Activated naive CD4-positive, alpha-beta T cell treated with anti-CD3 and anti-CD28 coated beads for 36 hours (primary cell): Measurements from ENCODE around the gene MYH9. TPM values are rescaled to one million over a fixed set of nuclear protein-coding genes. Genes with fewer than 3 reads are reported as not detected.

Experiments
- CTCF ChIA-PET: fragments of 350-600 bp; sonication (Branson Sonifier 250); formaldehyde crosslinking; loops from one replicate; lab custom pipeline; 2021; ENCODE audit warnings: antibody characterized with exemption; lab: Charles Lee
- DNase-seq: peaks from one replicate; pipeline ENCODE4 v3.0.0-alpha.2; 2020
- H3K27ac Mint-ChIP-seq: one replicate; pipeline ENCODE4 v1.8.0; 2021; ENCODE audit warnings: mild to moderate bottlenecking, mixed read lengths
- H3K27me3 Mint-ChIP-seq: one replicate; pipeline ENCODE4 v1.8.0; 2021; ENCODE audit warnings: low read depth, mixed read lengths
- H3K36me3 Mint-ChIP-seq: one replicate; pipeline ENCODE4 v1.8.0; 2021; ENCODE audit warnings: low read depth, mixed read lengths
- H3K4me1 Mint-ChIP-seq: one replicate; pipeline ENCODE4 v1.8.0; 2021; ENCODE audit warnings: low read depth, mixed read lengths
- H3K4me3 Mint-ChIP-seq: one replicate; pipeline ENCODE4 v1.8.0; 2021; ENCODE audit warnings: mild to moderate bottlenecking, moderate library complexity, mixed read lengths
- H3K9me3 Mint-ChIP-seq: one replicate; pipeline ENCODE4 v1.8.0; 2021; ENCODE audit warnings: mixed read lengths
- intact Hi-C: fragments of 100-400 bp; cut with micrococcal nuclease; formaldehyde crosslinking; loops from one replicate; pipeline ENCODE4 v1.15.1; 2023
- total RNA-seq, 2 experiments: library from RNA; stranded (reverse); gene quantifications; one replicate each; pipeline ENCODE4 v1.2.3, GENCODE V29; 2021

MYH9 gene
- total RNA-seq, 2 experiments from 2014 or later, result 574 to 625 TPM

DNA sequence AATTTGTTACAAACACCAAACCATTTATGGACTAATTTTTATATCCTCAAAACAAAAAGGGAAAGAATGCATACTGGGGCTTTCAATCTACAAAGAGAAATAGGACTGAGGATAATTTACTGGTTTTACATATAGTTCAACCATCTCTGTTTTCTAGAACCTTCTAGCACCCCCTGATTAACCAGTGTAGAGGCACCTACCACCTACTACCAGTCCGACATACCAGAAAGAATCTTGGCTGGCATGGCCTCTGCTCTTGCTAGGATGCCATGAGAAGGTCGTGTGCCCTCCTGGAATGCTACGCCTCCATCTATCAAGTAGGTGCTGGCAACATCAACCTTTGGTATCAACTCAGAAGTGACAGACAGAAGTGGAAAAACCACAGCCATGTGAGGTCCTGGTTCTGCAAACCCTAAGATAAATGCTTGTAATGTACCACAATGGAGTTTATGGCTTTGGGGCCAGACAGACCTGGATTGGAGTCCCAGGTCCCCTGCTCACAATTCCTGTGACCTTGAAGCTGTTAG lies 28.2 kb downstream of the MYH9 start:
- intact Hi-C loops, result no loop called here
- no peak for DNase-seq
- H3K27me3 Mint-ChIP-seq, result no peaks in the 10 kb centered on the region
- peaks cover 41% of the 10 kb centered on the region for H3K36me3 Mint-ChIP-seq
- peaks cover 99% of the 10 kb centered on the region for H3K4me1 Mint-ChIP-seq
- CTCF ChIA-PET, result interaction anchor here (1.0 to 1.9 kb wide), 3 partner anchors 28 to 95 kb away, joined by 4 to 8 read pairs (median 4); no protein-coding TSS in a partner anchor
- no peaks in the 10 kb centered on the region for H3K9me3 Mint-ChIP-seq
- peak overlapping the region; percentile 7 for H3K4me3 Mint-ChIP-seq
- peak overlapping the region; percentile 96 for H3K27ac Mint-ChIP-seq

DNA sequence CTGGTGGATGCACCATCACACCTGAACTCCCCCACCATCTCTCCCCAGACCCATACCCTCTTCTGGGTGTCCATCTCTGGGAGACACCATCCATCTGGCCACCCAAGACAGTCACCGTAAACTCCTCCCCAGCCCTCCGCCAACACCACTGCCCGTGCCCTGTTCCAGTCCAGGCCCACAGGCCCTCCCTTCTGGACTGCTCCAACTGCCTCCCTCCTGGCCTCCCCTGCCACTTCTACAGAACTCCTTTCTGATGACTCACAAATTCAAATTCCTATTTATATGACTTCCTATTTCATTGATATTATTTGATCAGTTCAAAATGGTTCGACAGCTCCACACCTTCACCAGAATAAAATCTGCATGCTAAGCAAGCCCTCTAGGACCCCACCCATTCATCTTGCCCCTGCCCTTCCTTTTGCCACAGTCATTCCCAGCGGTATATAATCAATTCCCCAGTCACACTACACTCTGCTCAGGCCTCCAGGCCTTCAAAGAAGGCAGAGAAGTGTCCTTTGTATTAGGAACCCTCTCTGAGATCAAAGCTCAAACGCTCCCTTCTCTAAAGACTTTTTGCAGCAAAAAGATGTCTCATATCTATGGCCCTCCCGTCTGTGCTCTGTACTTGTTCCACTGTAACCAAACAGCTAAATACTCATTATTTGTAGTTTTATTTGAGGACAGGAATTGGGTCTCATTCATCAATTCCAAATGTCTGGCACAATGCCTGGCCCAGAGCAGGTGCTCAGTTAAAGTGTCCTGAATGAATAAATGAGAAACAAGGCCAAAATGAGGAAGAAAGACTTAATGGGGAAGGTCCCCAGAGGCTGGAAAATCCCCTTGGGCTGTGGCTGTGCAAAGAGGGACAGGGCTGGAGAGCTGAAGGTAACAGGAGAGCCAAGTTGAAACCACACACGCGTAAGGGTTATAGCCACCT lies 29.0 kb downstream of the MYH9 start:
- intact Hi-C loops, result no loop called here
- Mint-ChIP-seq H3K27me3 (no peaks in the 10 kb centered on the region), H3K36me3 (peaks cover 39% of the 10 kb centered on the region), H3K4me1 (peaks cover 98% of the 10 kb centered on the region), H3K9me3 (no peaks in the 10 kb centered on the region), H3K27ac (peak overlapping the region; percentile 96), H3K4me3 (peak overlapping the region; percentile 32)
- peak; percentile 57 for DNase-seq
- CTCF ChIA-PET, result interaction anchor here (0.5 to 1.9 kb wide), 5 partner anchors 18 to 96 kb away, joined by 3 to 8 read pairs (median 4); no protein-coding TSS in a partner anchor

DNA sequence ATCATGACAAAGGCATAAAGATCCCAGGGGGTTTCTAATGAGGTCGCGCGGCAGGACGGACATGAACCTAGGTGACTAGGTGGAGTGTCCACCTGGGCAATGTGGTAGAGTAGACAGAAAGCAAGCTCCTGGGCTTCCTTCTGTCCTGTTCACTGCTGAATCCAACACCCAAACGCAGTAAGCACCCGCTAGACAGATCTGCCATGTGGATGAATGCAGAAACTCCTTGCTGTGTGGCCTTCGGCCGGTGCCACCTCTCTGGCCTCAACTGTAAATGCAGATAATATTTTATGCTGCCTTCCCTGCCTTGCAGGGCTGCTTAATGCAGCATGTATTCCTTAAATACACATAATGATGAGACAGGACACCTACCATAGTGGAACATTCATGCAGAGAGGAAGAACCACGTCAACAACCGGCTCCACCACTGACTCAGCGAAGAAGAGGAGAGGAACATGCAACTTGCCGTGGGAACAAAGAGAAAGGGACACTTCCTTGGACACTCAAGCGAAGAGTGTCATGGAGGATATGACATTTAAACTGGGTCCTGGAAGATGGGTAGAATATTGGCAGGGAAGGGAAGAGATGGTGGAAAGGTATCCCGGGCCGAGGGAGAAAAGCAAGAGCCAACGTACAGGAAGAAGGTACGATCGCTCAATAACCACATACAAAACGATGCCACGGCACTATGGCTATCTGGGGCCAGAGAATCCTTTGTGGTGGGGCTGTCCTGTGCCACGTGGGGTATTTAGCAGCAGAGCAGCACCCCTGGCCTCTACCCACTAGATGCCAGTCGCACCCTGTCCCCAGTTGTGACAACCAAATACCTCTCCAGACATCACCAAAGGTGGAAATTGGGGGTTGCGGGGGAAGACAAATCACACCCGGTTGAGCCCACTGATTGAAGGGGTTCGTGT lies 30.8 kb downstream of the MYH9 start:
- CTCF ChIA-PET, result interaction anchor here (1.0 to 1.4 kb wide), 6 partner anchors 8 to 114 kb away, joined by 3 to 7 read pairs (median 3); partner anchors contain the start of gene MYH9
- no peaks in the 10 kb centered on the region for H3K27me3 Mint-ChIP-seq
- peak; percentile 78 for DNase-seq
- H3K4me3 Mint-ChIP-seq, result peak overlapping the region; percentile 73
- peak overlapping the region; percentile 96 for H3K27ac Mint-ChIP-seq
- H3K9me3 Mint-ChIP-seq, result no peaks in the 10 kb centered on the region
- intact Hi-C loops, result loop anchor here (1.0 kb wide), 5 partner anchors 8 to 172 kb away; partner anchors contain the start of gene EIF3D
- peaks cover 38% of the 10 kb centered on the region for H3K36me3 Mint-ChIP-seq
- H3K4me1 Mint-ChIP-seq, result peaks cover 98% of the 10 kb centered on the region

DNA sequence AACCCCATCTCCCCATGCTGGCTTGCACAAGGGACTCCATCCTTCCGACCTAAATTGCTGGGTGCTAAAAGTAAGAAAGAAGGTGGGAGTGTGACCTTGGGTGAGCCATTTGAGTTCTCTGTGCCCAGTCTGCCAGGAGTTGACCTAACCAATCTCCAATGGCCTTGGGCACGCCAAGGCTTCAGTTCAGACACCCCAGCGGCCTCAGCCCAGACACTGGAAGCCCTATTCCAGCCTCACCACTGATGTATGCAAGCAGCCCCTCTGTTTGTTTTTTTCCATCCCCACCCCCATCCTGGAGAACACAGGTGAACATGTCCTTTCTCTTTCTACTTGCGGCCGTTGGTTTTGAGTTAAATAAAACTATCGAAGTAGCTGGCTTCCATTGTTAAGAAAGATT lies 31.9 kb downstream of the MYH9 start:
- DNase-seq, result no peak
- peak overlapping the region; percentile 43 for H3K4me3 Mint-ChIP-seq
- CTCF ChIA-PET, result interaction anchor here (0.9 to 1.4 kb wide), 7 partner anchors 9 to 131 kb away, joined by 3 to 7 read pairs (median 3); partner anchors contain the start of gene MYH9
- no peaks in the 10 kb centered on the region for H3K9me3 Mint-ChIP-seq
- peaks cover 98% of the 10 kb centered on the region for H3K4me1 Mint-ChIP-seq
- peak overlapping the region; percentile 96 for H3K27ac Mint-ChIP-seq
- no peaks in the 10 kb centered on the region for H3K27me3 Mint-ChIP-seq
- peaks cover 40% of the 10 kb centered on the region for H3K36me3 Mint-ChIP-seq
- intact Hi-C loops, result no loop called here

DNA sequence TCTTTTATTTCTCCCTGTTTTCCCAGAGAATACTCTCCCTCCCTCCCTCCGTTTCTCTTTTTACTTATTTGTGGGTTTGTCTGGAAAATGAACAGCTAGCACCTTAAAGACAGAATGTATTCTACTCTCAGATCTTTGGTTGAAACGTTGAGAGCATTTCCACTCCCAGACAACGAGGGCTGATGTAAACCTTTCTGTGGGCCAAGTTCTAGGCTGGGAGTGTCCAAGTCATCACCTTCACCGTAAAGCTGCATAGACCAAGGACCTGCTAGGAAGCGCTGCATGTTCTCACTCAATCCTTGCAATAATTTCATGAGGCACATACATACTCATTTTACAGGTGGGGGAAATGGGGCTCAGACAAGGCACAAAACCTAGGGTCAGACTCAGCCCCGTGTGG lies 32.4 kb downstream of the MYH9 start:
- peak; percentile 52 for DNase-seq
- intact Hi-C loops, result no loop called here
- H3K4me1 Mint-ChIP-seq, result peaks cover 98% of the 10 kb centered on the region
- CTCF ChIA-PET, result interaction anchor here (0.9 to 1.4 kb wide), 8 partner anchors 9 to 131 kb away, joined by 3 to 7 read pairs (median 3); partner anchors contain the start of gene MYH9
- peak overlapping the region; percentile 96 for H3K27ac Mint-ChIP-seq
- peaks cover 43% of the 10 kb centered on the region for H3K36me3 Mint-ChIP-seq
- peak overlapping the region; percentile 43 for H3K4me3 Mint-ChIP-seq
- no peaks in the 10 kb centered on the region for H3K27me3 Mint-ChIP-seq
- H3K9me3 Mint-ChIP-seq, result no peaks in the 10 kb centered on the region

DNA sequence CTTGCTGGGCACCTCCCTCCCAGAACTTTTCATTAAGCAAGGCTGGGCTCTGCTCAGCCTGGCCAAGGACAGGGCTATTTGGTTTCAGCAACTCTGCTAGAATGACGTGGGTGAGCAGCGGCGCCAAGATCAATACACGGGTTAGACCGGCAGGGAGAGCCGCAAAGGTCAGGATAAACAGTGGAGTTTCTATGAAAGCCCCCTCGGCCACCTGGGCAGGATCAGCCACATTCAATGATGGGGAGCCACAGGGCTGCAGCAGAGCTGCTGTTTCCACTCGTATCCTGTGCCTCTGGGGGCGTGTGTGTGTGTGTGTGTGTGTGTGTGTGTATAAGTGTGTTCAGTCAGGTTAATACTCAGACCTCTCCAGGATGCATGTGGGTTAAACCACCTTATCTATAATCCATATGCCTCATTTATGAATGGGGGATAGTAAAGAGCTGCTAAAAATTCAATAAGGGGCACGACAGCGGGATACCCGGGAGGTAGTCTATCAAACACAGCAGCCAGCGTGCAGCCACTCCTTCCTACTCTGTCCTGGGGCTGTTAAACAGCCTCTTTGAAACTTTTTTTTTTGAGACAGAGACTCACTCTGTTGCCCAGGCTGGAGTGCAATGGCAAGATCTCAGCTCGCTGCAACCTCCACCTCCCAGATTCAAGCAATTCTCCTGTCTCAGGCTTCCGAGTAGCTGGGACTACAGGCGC lies 34.8 kb downstream of the MYH9 start:
- H3K36me3 Mint-ChIP-seq, result peaks cover 51% of the 10 kb centered on the region
- DNase-seq, result peak; percentile 79
- intact Hi-C loops, result no loop called here
- peak overlapping the region; percentile 19 for H3K4me3 Mint-ChIP-seq
- peak overlapping the region; percentile 96 for H3K27ac Mint-ChIP-seq
- H3K4me1 Mint-ChIP-seq, result peaks cover 89% of the 10 kb centered on the region
- H3K9me3 Mint-ChIP-seq, result no peaks in the 10 kb centered on the region
- CTCF ChIA-PET, result interaction anchor here (0.6 to 1.6 kb wide), 4 partner anchors 10 to 19 kb away, joined by 3 to 5 read pairs (median 4); no protein-coding TSS in a partner anchor
- no peaks in the 10 kb centered on the region for H3K27me3 Mint-ChIP-seq

DNA sequence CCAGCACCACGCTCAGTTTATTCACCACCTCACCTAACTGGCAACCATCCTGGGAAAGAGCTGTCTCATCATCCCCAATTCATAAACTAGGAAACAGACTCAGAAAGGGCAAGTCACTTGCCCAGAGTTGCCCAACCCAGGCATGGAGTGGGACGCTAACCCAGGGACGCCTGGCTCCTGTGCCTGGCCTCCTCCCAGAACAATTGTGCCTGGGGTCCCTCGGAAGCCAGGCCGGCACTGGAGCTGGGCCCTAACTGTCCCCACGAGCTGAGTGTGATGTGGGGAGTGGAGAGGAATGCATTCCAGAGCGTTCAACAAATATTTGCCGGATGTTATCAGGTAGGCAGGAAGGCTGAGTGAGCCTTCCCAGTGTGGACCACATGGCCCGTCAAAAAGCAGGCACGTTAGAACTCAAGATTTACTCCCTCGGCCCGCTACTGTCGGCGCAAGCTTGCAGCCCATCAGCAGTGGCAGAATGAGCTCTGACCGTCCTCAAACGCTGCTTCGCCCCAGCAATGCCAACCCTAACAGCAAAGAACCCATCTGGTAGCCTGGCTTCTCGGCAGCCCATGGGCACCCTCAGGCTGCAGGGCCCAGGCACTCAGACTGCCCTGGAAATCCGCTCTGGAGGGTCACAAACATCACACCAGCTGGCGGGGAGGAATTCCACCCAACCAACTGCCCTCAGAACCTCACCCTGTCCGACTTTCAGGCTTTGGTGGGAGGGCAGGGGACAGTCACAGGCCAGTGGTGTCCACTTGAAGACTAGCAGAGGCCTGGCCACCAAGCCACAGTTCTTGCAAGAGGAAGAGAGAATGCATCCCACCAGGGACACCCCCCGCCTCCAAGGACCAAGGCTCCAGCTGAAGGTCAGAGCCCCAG lies 35.6 kb downstream of the MYH9 start:
- peaks cover 86% of the 10 kb centered on the region for H3K4me1 Mint-ChIP-seq
- peak overlapping the region; percentile 96 for H3K27ac Mint-ChIP-seq
- no peak for DNase-seq
- H3K36me3 Mint-ChIP-seq, result peaks cover 53% of the 10 kb centered on the region
- intact Hi-C loops, result no loop called here
- CTCF ChIA-PET, result interaction anchor here (0.5 to 1.6 kb wide), 5 partner anchors 11 to 99 kb away, joined by 3 to 5 read pairs (median 3); partner anchors contain the start of gene APOL1
- no peaks in the 10 kb centered on the region for H3K27me3 Mint-ChIP-seq
- H3K4me3 Mint-ChIP-seq, result no peak overlapping the region
- no peaks in the 10 kb centered on the region for H3K9me3 Mint-ChIP-seq

DNA sequence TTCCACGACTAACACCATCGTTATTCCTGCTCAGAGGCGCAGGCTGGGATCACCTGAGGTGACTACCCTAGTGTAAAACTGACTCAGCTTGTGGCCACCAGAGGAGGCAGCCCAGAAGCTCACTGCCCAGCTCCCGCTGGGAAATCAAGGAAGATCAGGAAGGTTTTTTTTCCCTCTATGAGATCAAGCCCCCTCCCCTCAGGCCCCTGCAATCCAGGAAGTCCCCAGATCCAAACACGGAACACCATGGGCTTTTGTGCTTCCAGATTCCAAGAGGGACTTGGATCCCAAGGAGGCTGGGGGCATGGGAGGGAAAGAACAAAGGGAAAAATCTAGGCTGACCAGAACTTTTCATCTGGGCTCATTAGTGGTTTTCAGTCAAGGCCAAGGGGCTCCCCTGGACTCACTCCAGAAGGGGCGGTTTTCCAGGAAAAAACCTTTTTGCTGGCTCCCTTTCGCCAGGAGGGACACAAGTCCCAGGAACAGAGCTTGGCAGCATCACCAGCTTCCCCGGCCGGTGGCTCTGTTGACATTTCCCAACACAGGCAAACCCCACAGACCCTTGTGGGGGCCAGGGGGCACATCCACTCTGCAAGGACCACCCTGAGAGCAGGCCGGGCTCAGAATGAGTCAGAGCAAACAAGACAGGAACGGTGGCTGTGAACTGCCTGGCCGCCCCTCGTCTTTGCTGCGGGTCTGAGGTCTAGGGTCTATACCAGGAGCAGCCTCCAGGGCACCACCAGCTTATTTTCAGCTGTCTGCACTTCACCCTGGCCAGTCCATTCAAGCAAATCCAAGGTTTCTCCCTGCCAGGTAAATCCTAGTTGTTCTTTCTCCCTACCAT lies 36.8 kb downstream of the MYH9 start:
- CTCF ChIA-PET, result interaction anchor here (0.8 to 1.5 kb wide), 2 partner anchors 10 to 18 kb away, joined by 3 to 5 read pairs; no protein-coding TSS in a partner anchor
- Mint-ChIP-seq H3K9me3 (no peaks in the 10 kb centered on the region), H3K27me3 (no peaks in the 10 kb centered on the region), H3K4me3 (no peak overlapping the region), H3K27ac (peak overlapping the region; percentile 96), H3K36me3 (peaks cover 45% of the 10 kb centered on the region), H3K4me1 (peaks cover 83% of the 10 kb centered on the region)
- intact Hi-C loops, result no loop called here
- no peak for DNase-seq

DNA sequence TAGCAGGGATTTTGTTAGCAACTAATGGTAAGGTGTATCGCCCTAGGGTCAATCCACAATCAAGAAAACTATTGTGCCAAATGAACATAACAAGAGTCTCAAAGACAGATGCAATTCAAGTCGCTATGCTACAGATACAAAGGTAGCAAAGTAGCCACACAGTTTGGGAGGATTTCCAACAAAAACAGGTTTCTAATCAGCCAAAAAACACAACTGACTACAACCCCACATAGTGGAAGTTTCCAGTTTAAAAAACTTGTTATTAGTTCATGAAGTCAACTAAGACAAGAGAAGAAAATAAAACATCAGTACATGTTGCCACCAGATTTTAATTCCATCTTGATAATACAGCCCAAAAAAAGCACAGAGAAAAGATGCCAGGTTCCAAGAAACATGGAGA lies 38.0 kb downstream of the MYH9 start:
- H3K27me3 Mint-ChIP-seq, result no peaks in the 10 kb centered on the region
- no peaks in the 10 kb centered on the region for H3K9me3 Mint-ChIP-seq
- peaks cover 37% of the 10 kb centered on the region for H3K36me3 Mint-ChIP-seq
- DNase-seq, result no peak
- peaks cover 83% of the 10 kb centered on the region for H3K4me1 Mint-ChIP-seq
- CTCF ChIA-PET, result interaction anchor here (1.5 kb wide), 1 partner anchor 12 kb away, joined by 6 read pairs; no protein-coding TSS in a partner anchor
- peak overlapping the region; percentile 84 for H3K27ac Mint-ChIP-seq
- intact Hi-C loops, result no loop called here
- H3K4me3 Mint-ChIP-seq, result no peak overlapping the region

DNA sequence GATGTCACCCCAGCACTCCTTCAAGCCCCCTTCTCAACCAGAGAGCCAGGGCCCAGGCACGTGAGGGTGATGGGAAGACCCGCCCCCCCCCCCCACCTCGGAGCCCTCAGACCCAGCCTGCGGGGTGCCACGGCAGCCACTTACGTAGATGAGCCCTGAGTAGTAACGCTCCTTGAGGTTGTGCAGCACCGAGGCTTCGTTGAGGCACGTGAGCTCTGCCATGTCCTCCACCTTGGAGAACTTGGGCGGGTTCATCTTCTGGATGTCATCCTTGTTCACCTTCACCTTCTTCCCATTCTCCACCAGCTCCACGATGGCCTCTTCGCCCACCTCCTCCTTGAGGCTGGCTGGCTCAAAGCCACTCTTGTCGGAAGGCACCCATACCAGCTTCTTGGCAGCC lies 39.0 kb downstream of the MYH9 start:
- H3K4me3 Mint-ChIP-seq, result no peak overlapping the region

More for the DNA sequence above, 39.0 kb downstream of the MYH9 start:
- DNase-seq, result no peak
- no peaks in the 10 kb centered on the region for H3K27me3 Mint-ChIP-seq
- peak overlapping the region; percentile 84 for H3K27ac Mint-ChIP-seq
- intact Hi-C loops, result no loop called here
- CTCF ChIA-PET, result interaction anchor here (0.8 to 1.5 kb wide), 3 partner anchors 9 to 14 kb away, joined by 3 to 6 read pairs (median 4); no protein-coding TSS in a partner anchor
- H3K4me1 Mint-ChIP-seq, result peaks cover 85% of the 10 kb centered on the region
- no peaks in the 10 kb centered on the region for H3K9me3 Mint-ChIP-seq
- H3K36me3 Mint-ChIP-seq, result peaks cover 40% of the 10 kb centered on the region
